SJSA1 (cell line): ENCODE measurements around the gene ILF3. TPM values are rescaled to one million over a fixed set of nuclear protein-coding genes. Genes with fewer than 3 reads are reported as not detected.
"Not testable (repeated sequence)": the region's sequence is repeated elsewhere in the genome, so short reads cannot be mapped to it uniquely, and the experiment has no call there.

Experiments
- DNase-seq, 2 experiments: peaks; one replicate each; pipeline ENCODE4 v3.0.0-alpha.2; 2015 to 2020; ENCODE audit warnings: low spot score in 2 of 2, low read depth in 1 of 2
- H3K27ac ChIP-seq: fragments of 250-450 bp; sonication (Bioruptor Pico); 2 replicates; pipeline ENCODE4 v1.5.1; 2020; ENCODE audit warnings: mild to moderate bottlenecking, moderate library complexity
- H3K27me3 ChIP-seq: fragments of 250-450 bp; sonication (Bioruptor Pico); replicated peaks from 2 replicates; pipeline ENCODE4 v1.5.1; 2020; ENCODE audit warnings: mild to moderate bottlenecking, moderate library complexity
- H3K36me3 ChIP-seq: fragments of 250-450 bp; sonication (Bioruptor Pico); 2 replicates; pipeline ENCODE4 v1.5.1; 2020; ENCODE audit warnings: mild to moderate bottlenecking
- H3K4me1 ChIP-seq: fragments of 250-450 bp; sonication (Bioruptor Pico); replicated peaks from 2 replicates; pipeline ENCODE4 v1.6.1; 2021; ENCODE audit warnings: mild to moderate bottlenecking
- H3K4me3 ChIP-seq: fragments of 250-450 bp; sonication (Bioruptor Pico); 2 replicates; pipeline ENCODE4 v1.5.1; 2020; ENCODE audit warnings: mild to moderate bottlenecking
- H3K9me3 ChIP-seq: fragments of 250-450 bp; sonication (Bioruptor Pico); replicated peaks from 2 replicates; pipeline ENCODE4 v1.5.1; 2020; ENCODE audit warnings: mild to moderate bottlenecking
- total RNA-seq: library from RNA; depleted of rRNA; stranded (reverse); fragments of >200 nt; shearing (Covaris generic); gene quantifications from 2 replicates; pipeline ENCODE4 v1.2.3, GENCODE V29; 2014

The ILF3 gene
- total RNA-seq, 1 experiment from 2014 or later: 210 TPM

DNA sequence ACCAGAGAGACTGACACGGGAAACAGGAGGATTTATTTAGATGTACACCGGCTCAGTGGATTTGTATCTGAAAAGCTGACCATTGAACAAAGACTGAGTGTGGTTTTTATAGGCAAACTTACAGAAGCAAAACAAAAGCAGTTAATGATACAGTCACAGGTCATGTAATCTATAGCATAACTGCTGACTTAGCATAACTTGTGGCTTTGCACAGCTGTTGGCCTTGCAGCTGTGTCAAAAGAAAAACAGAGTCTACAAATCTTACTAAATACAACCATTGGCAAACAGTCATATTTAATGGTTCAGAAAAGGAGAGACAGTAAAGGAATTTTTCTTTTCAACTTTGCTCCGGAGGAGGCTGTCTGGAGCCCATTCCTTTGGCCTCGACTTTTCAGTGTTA is 2.3 kb upstream of the ILF3 start:
- no peaks in the 10 kb centered on the region for H3K9me3 ChIP-seq
- no peak overlapping the region for H3K4me3 ChIP-seq
- H3K27me3 ChIP-seq: no peaks in the 10 kb centered on the region
- H3K27ac ChIP-seq: no peak overlapping the region
- DNase-seq: no peak
- H3K36me3 ChIP-seq: peaks cover 37% of the 10 kb centered on the region
- H3K4me1 ChIP-seq: peaks cover 14% of the 10 kb centered on the region

GRCh38 chr19:10653482-10653731 is 739 bp upstream of the ILF3 start:
- Histone ChIP-seq H3K36me3 (peaks cover 53% of the 10 kb centered on the region), H3K27me3 (no peaks in the 10 kb centered on the region), H3K27ac (peak overlapping the region; percentile 97), H3K4me1 (peaks cover 14% of the 10 kb centered on the region), H3K4me3 (peak overlapping the region; percentile 80), H3K9me3 (no peaks in the 10 kb centered on the region)
- DNase-seq: no peak

- peaks cover 14% of the 10 kb centered on the region for H3K4me1 ChIP-seq
- H3K27ac ChIP-seq: peak overlapping the region; percentile 97
- H3K27me3 ChIP-seq: no peaks in the 10 kb centered on the region
- H3K36me3 ChIP-seq: peaks cover 62% of the 10 kb centered on the region
- DNase-seq: peak; percentile 38 to 67
- H3K9me3 ChIP-seq: no peaks in the 10 kb centered on the region
- peak overlapping the region; percentile 80 for H3K4me3 ChIP-seq
Observed at GRCh38 chr19:10654610-10655456, 687 bp downstream of the ILF3 start.

GRCh38 chr19:10655457-10656312 is 1.5 kb downstream of the ILF3 start:
- no peaks in the 10 kb centered on the region for H3K27me3 ChIP-seq
- H3K36me3 ChIP-seq: peaks cover 71% of the 10 kb centered on the region
- peak overlapping the region; percentile 80 for H3K4me3 ChIP-seq
- no peaks in the 10 kb centered on the region for H3K9me3 ChIP-seq
- peak; percentile 64 to 77 for DNase-seq
- peaks cover 14% of the 10 kb centered on the region for H3K4me1 ChIP-seq
- H3K27ac ChIP-seq: peak overlapping the region; percentile 97

DNA sequence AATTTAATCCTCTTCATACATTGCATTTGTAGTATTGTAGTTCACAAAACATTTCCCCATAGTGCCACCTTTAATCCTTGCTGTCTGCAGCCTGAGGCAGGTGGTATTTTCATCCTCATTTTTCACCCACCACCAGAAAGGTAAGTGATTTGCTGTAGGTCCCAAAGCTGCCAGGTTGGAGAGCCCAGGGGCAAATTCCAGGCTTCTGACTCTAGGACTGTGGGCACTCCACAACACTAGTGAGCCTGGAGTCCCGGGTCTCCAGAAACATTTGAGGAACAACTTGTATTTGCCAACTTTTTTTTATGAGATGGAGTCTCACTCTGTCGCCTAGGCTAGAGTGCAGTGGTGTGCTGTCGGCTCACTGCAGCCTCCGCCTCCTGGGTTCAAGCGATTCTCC is 6.2 kb downstream of the ILF3 start:
- Histone ChIP-seq H3K36me3 (peaks cover 85% of the 10 kb centered on the region), H3K27ac (no peak overlapping the region), H3K4me1 (peaks cover 22% of the 10 kb centered on the region), H3K27me3 (no peaks in the 10 kb centered on the region), H3K9me3 (no peaks in the 10 kb centered on the region), H3K4me3 (no peak overlapping the region)
- DNase-seq: no peak

DNA sequence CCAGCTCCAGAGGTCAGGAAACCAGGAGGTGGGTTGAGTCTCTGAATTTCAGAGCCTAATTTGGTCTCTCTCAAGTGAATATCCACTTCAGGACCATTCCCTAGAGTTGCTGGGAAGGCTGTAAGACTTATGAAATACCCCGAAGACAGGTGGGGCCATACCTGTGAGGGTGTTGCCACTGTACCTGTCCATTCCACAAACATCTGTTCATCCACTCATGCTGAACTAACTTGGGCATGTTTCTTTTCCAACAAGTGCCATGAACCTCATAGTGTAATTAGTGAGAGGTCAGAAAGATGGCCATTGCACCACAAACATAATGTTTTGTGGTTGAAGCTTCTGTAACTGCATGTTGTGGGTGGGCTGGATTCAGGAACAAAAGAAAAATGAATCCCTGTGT is 7.8 kb downstream of the ILF3 start:
- peak in 1 of 2 experiments; percentile 26 for DNase-seq
- Histone ChIP-seq H3K27me3 (no peaks in the 10 kb centered on the region), H3K4me3 (no peak overlapping the region), H3K4me1 (peaks cover 14% of the 10 kb centered on the region), H3K9me3 (no peaks in the 10 kb centered on the region), H3K36me3 (peaks cover 88% of the 10 kb centered on the region), H3K27ac (no peak overlapping the region)

GRCh38 chr19:10662384-10663251 is 8.5 kb downstream of the ILF3 start:
- peaks cover 14% of the 10 kb centered on the region for H3K4me1 ChIP-seq

DNA sequence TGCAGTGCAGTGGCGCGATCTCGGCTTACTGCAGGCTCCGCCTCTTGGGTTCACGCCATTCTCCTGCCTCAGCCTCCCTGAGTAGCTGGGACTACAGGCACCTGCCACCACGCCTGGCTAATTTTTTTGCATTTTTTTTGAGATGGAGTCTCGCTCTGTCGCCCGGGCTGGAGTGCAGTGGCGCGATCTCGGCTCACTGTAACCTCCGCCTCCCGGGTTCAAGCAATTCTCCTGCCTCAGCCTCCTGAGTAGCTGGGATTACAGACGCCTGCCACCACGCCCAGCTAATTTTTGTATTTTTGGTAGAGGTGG is 9.1 kb downstream of the ILF3 start:
- not testable (repeated sequence) for H3K4me3 ChIP-seq, DNase-seq, H3K27ac ChIP-seq, H3K9me3 ChIP-seq, H3K27me3 ChIP-seq
- Histone ChIP-seq H3K4me1 (peaks cover 14% of the 10 kb centered on the region), H3K36me3 (peaks cover 88% of the 10 kb centered on the region)

More at GRCh38 chr19:10662384-10663251, 8.5 kb downstream of the ILF3 start:
- Histone ChIP-seq H3K27me3 (no peaks in the 10 kb centered on the region), H3K36me3 (peaks cover 88% of the 10 kb centered on the region), H3K4me3 (no peak overlapping the region), H3K27ac (no peak overlapping the region), H3K9me3 (no peaks in the 10 kb centered on the region)
- no peak for DNase-seq

DNA sequence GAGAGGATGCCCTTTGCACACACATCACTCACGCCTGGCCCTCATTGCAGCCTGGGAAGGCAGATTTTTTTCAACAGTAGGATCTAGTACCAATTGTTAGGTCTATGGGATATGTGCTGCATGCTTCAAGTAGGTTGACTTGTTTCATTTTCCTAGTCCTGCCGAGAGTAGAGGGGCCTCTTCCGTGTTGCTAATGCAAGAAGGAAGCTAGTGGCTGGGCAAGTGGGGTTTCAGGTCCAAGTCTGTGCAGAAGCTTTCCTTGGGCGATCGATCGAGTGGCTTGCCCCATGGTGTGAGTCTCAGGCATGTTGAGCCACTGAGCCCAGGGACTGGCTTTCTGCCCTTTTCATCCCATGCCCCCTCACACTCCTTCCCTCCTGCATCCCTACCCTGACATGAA is 13.7 kb downstream of the ILF3 start:
- no peaks in the 10 kb centered on the region for H3K9me3 ChIP-seq
- no peak overlapping the region for H3K27ac ChIP-seq
- H3K4me1 ChIP-seq: peaks cover 2% of the 10 kb centered on the region
- H3K36me3 ChIP-seq: peaks cover 88% of the 10 kb centered on the region
- no peak overlapping the region for H3K4me3 ChIP-seq
- DNase-seq: no peak
- H3K27me3 ChIP-seq: no peaks in the 10 kb centered on the region

DNA sequence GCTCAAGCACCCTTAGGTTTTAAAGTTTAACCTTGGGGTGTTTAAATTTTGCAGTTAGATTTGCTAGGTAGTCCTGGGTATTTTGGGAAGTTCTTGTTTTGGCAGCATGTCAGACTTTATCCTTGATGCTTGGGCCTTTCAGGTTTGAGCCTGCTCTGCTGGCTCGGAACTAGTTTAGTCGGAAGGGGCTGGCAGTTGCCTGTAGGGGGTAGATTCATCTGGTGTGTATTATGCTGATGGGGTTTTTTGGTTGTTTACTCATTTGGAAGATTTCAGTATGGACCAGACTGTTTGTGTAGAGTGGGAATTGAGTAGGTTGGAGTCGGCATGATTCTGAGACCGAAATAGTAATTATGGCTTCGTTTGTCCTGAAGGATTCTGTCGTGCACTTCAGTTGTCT is 15.1 kb downstream of the ILF3 start:
- Histone ChIP-seq H3K9me3 (no peaks in the 10 kb centered on the region), H3K4me3 (no peak overlapping the region), H3K27ac (no peak overlapping the region), H3K27me3 (no peaks in the 10 kb centered on the region), H3K4me1 (no peaks in the 10 kb centered on the region), H3K36me3 (peaks cover 89% of the 10 kb centered on the region)
- DNase-seq: no peak

DNA sequence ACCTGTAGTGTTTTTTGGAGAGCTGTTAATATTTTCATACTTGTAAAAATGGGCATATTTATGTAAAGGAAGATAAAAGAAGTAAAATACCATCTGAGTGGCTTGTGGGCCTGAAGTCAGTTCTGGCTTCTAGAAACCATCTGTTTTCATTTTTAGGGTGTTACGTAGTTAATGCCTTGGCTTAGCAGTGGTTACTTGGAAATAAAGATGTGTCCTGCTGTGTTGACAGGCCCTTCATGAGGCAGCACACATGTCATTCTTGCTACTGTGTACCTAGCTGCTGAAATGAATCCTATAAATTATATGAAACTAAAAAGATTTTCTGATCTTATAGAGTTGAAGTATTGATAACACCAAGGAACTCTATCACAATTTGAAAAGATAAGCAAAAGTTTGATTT is 16.0 kb downstream of the ILF3 start:
- H3K9me3 ChIP-seq: no peaks in the 10 kb centered on the region
- no peaks in the 10 kb centered on the region for H3K4me1 ChIP-seq
- no peak for DNase-seq
- H3K36me3 ChIP-seq: peaks cover 90% of the 10 kb centered on the region
- no peak overlapping the region for H3K4me3 ChIP-seq
- H3K27ac ChIP-seq: no peak overlapping the region
- H3K27me3 ChIP-seq: no peaks in the 10 kb centered on the region

GRCh38 chr19:10670876-10671804 is 17.0 kb downstream of the ILF3 start:
- H3K4me1 ChIP-seq: no peaks in the 10 kb centered on the region
- no peaks in the 10 kb centered on the region for H3K27me3 ChIP-seq
- H3K9me3 ChIP-seq: no peaks in the 10 kb centered on the region
- no peak overlapping the region for H3K27ac ChIP-seq
- H3K36me3 ChIP-seq: peaks cover 88% of the 10 kb centered on the region
- no peak overlapping the region for H3K4me3 ChIP-seq
- no peak for DNase-seq

DNA sequence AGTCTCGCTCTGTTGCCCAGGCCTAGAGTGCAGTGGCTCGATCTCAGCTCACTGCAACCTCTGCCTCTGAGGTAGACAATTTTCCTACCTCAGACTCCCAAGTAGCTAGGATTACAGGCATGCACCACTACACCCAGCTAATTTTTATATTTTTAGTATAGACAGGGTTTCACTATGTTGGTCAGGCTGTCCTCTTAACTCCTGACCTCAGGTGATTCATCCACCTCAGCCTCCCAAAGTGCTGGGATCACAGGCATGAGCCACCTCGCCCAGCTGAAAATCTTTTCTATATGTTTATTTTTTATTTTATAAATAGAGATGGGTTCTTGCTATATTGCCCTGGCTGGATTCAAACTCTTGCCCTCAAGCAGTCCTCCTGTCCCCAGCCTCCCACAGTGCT is 17.8 kb downstream of the ILF3 start:
- not testable (repeated sequence) for H3K4me1 ChIP-seq, H3K4me3 ChIP-seq, H3K27me3 ChIP-seq, H3K27ac ChIP-seq, H3K9me3 ChIP-seq, DNase-seq
- peaks cover 87% of the 10 kb centered on the region for H3K36me3 ChIP-seq
